DMS53 treated with DMSO at 0.1 percent for 48 hours (cell line): ENCODE measurements around the gene CTU1.

ENCODE experiments used
- DNase-seq: peaks from one replicate; lab custom pipeline; 2025; ENCODE audit not compliant: unreplicated experiment; lab: John Stamatoyannopoulos, UW

CTU1 gene

GRCh38 chr19:51135004-51135403 lies 26.8 kb upstream of the CTU1 start:
- no peak for DNase-seq

- no peak for DNase-seq
Observed at GRCh38 chr19:51131780-51132680, 23.8 kb upstream of the CTU1 start.

DNA sequence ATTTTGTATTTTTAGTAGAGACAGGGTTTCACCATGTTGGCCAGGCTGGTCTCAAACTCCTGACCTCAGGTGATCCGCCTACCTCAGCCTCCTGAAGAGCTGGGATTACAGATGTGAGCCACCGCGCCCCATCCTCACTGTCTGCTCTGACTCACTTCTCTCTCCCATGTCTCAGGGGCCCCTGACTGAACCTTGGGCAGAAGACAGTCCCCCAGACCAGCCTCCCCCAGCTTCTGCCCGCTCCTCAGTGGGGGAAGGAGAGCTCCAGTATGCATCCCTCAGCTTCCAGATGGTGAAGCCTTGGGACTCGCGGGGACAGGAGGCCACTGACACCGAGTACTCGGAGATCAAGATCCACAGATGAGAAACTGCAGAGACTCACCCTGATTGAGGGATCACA lies 21.5 kb upstream of the CTU1 start:
- no peak for DNase-seq

DNA sequence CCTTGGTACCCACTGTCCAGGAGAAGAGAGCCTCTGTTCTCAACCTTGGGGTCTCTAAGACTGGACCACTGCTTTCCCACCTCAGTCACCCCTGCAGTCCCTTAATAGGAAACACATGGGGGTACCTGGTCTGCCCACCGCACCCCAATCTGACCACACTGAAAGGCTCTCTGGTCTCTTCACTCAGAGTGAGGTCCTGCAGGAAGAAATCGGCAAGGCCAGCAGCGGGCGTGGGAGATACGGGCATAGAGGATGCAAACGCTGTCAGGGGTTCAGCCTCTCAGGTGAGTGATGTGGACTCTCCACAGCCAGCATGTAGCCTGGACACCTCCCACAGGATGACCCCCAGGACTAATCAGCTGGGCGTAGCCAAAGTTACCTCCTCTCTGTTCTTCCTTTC lies 20.0 kb upstream of the CTU1 start:
- no peak for DNase-seq

DNA sequence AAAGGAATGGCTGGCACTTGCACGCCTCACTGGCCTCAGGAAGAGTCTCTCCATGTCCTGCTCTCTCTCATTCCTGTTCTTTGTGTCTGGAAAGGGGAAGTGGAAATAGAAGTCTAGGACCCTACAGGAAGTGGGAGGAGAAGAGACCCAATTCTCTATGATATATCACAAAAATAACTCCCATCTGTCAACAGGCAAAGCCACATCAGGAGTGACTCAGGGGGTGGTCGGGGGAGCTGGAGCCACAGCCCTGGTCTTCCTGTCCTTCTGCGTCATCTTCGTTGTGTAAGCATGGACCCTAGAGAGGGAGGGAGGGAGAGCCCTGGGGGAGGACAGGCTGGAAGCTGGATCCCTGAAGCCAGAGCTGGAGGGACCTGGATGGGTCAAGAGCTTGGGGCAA lies 19.5 kb upstream of the CTU1 start:
- no peak for DNase-seq

DNA sequence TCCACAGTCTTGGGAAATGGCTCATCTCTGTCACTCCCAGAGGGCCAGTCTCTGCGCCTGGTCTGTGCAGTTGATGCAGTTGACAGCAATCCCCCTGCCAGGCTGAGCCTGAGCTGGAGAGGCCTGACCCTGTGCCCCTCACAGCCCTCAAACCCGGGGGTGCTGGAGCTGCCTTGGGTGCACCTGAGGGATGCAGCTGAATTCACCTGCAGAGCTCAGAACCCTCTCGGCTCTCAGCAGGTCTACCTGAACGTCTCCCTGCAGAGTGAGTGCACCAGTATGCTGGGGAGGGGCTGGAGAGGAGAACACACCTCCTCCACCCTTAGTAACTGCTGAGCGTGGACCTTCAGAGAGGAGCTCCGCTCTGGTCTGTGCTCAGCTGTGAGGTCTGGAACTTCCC lies 18.8 kb upstream of the CTU1 start:
- DNase-seq, result no peak

DNA sequence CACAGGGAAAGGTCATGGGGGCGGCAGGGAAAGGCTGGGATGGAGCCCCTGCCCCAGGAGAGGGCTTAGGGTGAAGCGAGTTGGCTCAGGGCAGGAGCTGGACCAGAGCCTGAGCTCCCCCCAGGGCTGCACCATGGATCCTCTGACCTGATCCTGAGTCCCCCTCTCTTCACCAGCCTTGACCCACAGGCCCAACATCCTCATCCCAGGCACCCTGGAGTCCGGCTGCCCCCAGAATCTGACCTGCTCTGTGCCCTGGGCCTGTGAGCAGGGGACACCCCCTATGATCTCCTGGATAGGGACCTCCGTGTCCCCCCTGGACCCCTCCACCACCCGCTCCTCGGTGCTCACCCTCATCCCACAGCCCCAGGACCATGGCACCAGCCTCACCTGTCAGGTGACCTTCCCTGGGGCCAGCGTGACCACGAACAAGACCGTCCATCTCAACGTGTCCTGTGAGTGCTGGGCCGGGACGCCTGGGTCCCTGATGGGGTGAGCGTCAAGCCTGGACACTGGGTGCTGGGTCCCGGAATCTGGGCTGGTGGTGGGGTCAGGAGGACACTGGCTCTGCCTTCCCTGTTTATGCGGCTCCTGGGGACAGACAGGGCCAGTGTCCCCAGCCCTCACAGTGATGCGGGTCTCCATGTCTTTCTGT lies 17.3 kb upstream of the CTU1 start:
- DNase-seq, result no peak

DNA sequence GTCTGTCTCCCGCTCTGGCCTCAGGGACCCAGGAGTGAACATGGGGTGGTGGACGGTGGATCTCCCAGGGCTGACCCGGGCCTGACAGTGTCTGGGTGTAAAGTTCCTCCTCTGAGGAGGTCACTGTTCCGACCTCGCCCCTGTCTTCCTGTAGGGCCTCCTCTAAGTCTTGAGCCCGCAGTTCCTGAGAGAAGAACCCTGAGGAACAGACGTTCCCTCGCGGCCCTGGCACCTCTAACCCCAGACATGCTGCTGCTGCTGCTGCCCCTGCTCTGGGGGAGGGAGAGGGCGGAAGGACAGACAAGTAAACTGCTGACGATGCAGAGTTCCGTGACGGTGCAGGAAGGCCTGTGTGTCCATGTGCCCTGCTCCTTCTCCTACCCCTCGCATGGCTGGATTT lies 16.5 kb upstream of the CTU1 start, which contains the start of gene SIGLEC9:
Gene SIGLEC9 (plus strand): TSS at position 178 of the 400 bp plus-strand sequence. CDS start 69 bp downstream, at position 247.
- no peak for DNase-seq

GRCh38 chr19:51124216-51124615 lies 16.0 kb upstream of the CTU1 start:
- DNase-seq, result no peak

DNA sequence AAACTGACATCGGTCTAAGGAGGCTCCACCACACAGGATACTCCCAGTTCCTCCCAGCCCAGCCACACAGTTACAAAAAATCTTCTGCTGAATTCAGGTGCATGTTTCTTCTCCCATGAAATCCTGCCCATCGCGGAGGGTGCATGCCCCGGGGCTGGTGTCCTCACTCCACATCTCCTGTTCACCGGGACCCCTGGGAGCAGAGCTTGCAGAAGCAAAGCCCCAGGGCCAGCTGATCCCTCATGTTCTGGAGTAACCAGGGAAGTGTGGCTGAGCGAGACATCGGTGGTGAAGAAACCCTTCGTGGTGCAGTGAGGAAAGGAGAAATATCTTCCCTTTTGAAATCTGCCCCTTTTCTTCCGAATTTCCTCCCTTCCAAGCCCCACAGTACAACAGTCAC lies 15.6 kb upstream of the CTU1 start:
- no peak for DNase-seq

GRCh38 chr19:51123381-51123800 lies 15.2 kb upstream of the CTU1 start:
- no peak for DNase-seq

DNA sequence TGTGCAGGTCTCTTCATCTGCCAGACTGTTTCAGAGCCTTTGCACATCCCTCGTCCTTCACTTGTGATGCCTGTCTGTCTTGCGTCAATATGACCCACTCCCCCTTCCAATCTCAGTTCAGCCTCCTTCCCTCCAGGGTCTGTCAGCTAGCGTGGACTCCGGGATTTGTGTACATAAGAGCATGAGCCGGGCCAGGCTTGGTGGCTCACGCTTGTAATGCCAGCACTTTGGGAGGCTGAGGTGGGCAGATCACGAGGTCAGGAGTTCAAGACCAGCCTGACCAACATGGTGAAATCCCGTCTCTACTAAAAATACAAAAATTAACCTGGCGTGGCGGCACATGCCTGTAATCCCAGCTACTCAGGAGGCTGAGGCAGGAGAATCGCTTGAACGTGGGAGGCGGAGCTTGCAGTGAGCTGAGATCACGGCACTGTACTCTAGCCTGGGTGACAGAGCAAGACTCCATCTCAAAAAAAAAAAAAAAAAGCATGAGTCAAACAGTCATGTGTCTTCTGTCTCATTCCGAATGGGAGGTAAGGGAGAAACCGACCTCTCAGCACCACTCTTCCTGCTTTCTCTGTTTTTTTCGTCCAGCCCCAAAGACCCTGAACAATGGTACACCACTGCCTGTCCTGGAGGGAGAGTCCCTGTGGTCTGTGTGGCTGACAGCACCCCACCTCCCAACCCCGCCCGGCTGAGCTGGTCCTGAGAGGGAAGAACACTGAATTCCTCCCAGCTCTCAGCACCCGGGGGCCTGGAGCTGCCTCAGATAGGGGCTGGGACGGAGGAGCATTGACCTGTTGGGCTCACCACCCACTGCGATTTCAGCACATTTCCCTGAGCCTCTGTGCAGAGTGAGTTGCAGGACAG lies 14.1 kb upstream of the CTU1 start:
- DNase-seq, result no peak

- DNase-seq, result no peak
Observed at GRCh38 chr19:51121257-51121656, 13.0 kb upstream of the CTU1 start.

DNA sequence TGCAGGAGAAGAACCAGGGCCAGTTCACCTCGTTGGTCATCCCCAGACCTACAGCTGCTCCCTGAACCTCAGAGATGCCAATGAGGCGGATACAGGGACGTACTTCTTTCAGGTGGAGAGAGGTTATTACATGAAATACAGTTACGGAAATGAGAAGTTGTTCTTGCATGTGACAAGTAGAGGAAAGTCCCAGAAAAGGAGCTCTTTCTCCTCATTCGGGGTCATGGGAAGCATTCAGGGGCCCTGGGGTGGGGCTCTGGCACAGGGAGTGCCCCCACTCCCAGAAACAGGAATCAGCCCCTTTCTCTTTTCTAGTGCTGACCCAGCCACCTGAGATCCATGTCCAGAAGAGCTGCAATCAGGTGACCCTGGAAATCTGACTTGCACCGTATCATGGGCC lies 12.0 kb upstream of the CTU1 start:
- no peak for DNase-seq

GRCh38 chr19:51119611-51120010 lies 11.4 kb upstream of the CTU1 start:
- no peak for DNase-seq

DNA sequence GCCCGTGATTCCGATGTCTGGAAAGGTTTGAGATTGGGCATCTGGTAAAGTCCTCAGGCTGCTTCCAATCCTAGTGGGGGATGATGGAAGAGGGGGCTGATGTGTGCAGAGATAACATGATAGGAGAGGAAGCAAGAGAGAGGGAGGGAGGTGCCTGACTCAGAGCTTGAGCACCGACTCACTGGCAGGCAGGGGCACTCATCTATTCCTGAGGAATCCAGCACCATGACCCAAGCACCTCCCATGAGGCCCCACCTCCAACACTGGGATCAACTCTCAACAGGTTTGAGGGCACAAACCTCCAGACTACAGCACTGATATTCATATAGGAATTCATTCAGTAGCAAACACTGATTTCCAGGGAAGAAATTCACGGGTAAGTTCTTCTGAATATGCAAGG lies 10.9 kb upstream of the CTU1 start:
- no peak for DNase-seq

DNA sequence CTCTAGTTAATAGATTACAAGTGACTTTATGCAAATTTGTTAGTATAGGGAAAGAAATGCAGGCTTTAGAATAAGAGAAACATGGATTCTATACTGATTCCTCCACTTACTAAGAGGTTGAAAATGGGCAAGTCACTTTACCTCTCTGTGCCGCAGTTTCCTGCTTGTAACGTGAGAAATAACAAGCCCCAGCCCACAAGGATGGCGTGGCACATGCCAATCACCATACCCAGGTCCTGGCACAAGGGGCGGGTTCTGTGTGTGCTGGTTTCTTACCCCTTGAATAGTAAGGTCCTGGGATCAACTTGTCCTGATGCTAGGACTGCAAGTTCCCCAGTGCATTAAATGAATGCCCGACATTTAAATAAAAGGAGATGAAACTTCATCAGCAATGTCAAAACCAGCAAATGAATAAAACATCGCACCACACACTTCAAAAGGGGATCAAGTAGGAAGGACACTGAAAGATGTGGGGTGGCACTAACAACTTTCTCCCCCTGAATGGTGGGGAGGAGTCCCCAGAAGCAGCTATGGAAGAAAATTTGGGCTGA lies 8.6 kb upstream of the CTU1 start:
- no peak for DNase-seq

GRCh38 chr19:51114087-51114729 lies 6.0 kb upstream of the CTU1 start:
- DNase-seq, result no peak

GRCh38 chr19:51111606-51112005 lies 3.4 kb upstream of the CTU1 start:
- no peak for DNase-seq

- no peak for DNase-seq
Observed at GRCh38 chr19:51110666-51110971, 2.4 kb upstream of the CTU1 start.

DNA sequence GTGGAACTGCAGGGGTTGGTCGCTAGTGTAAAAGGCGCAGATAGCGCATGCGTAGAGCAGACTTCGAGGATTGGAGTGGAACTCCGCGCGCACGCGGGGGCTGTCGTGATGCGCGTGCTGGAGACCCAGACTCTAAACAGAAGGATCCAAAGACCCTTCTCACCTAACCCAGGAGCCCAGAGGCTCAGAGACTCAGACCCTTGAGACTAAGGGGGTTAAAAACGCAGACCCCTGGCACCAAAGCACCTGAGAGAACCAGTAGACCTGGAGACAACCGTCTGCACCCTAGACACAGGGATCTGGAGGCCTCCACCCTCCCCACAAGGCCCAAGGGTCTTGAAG lies 567 bp upstream of the CTU1 start:
- DNase-seq, result peak; percentile 74
